IMR-90 (cell line): Measurements from ENCODE around the gene YPEL5. TPM values are rescaled to one million over a fixed set of nuclear protein-coding genes. Genes with fewer than 3 reads are reported as not detected.
A peak's percentile ranks its signal among the peaks of the same experiment; 100 is the strongest.

Experiments used
- ATAC-seq: fragments of 200-7000 bp; cut with Tn5 transposase; 2 replicates; pipeline ENCODE4 v1.9.1; 2020; ENCODE audit warnings: low read depth, mild to moderate bottlenecking, moderate library complexity
- BruUV-seq: library from RNA; stranded (reverse); fragments of 400-500 nt; replicated peaks from 2 replicates; lab custom pipeline; 2021; lab: Mats Ljungman, UMichigan
- CTCF ChIA-PET: fragments of 300-600 bp; formaldehyde crosslinking; extraction: SDS; loops from one replicate; lab custom pipeline; 2021; ENCODE audit warnings: antibody characterized with exemption; lab: Yijun Ruan, JAX
- POLR2A ChIA-PET: fragments of 300-600 bp; sonication (Branson Sonifier 250); formaldehyde crosslinking; loops from one replicate; lab custom pipeline; 2022; ENCODE audit warnings: antibody characterized with exemption; ENCODE audit not compliant: unreplicated experiment; lab: Charles Lee
- DNase-seq: peaks from one replicate; pipeline ENCODE4 v3.0.0; 2013
- H2AFZ ChIP-seq: replicated peaks from 2 replicates; pipeline ENCODE3; 2013; ENCODE audit warnings: low read length, mild to moderate bottlenecking; ENCODE audit not compliant: poor library complexity
- H2AK5ac ChIP-seq: 2 replicates; pipeline ENCODE4 v1.6.1; 2013; ENCODE audit warnings: low read depth, low read length, inconsistent platforms
- H2AK9ac ChIP-seq: replicated peaks from 2 replicates; pipeline ENCODE3; 2013; ENCODE audit warnings: mild to moderate bottlenecking, low read depth, low read length, moderate library complexity; ENCODE audit not compliant: poor library complexity
- H2BK120ac ChIP-seq: 2 replicates; pipeline ENCODE4 v1.6.1; 2013; ENCODE audit warnings: low read depth, low read length, inconsistent platforms
- H2BK15ac ChIP-seq: 3 replicates; pipeline ENCODE4 v1.6.1; 2013; ENCODE audit warnings: low read depth, low read length, inconsistent platforms
- H2BK20ac ChIP-seq: 2 replicates; pipeline ENCODE4 v1.6.1; 2013; ENCODE audit warnings: low read depth, mild to moderate bottlenecking, inconsistent platforms, low read length, moderate library complexity
- H2BK5ac ChIP-seq: 2 replicates; pipeline ENCODE4 v1.6.1; 2013; ENCODE audit warnings: mild to moderate bottlenecking, low read depth, low read length, inconsistent platforms; ENCODE audit not compliant: poor library complexity, severe bottlenecking
- H3K14ac ChIP-seq: replicated peaks from 2 replicates; pipeline ENCODE4 v1.6.1; 2013; ENCODE audit warnings: low read depth, low read length, inconsistent platforms
- H3K18ac ChIP-seq: 2 replicates; pipeline ENCODE4 v1.6.1; 2013; ENCODE audit warnings: low read depth, low read length, control low read depth
- H3K23ac ChIP-seq: 2 replicates; pipeline ENCODE4 v1.6.1; 2013; ENCODE audit warnings: low read depth, low read length, inconsistent platforms
- H3K27ac ChIP-seq: 2 replicates; pipeline ENCODE4 v1.5.1; 2013; ENCODE audit warnings: mild to moderate bottlenecking, control low read depth, low read length; ENCODE audit not compliant: insufficient read depth
- H3K27me3 ChIP-seq: 2 replicates; pipeline ENCODE4 v1.6.1; 2013; ENCODE audit warnings: low read length; ENCODE audit not compliant: control insufficient read depth, insufficient read depth
- H3K36me3 ChIP-seq: 2 replicates; pipeline ENCODE4 v1.6.1; 2013; ENCODE audit warnings: low read length, mixed read lengths; ENCODE audit not compliant: control insufficient read depth, insufficient read depth
- H3K4ac ChIP-seq: 2 replicates; pipeline ENCODE4 v1.6.1; 2013; ENCODE audit warnings: low read depth, low read length, inconsistent platforms
- H3K4me1 ChIP-seq: 2 replicates; pipeline ENCODE4 v1.6.1; 2013; ENCODE audit warnings: low read length, mixed read lengths; ENCODE audit not compliant: control insufficient read depth, insufficient read depth
- H3K4me2 ChIP-seq: 2 replicates; pipeline ENCODE4 v1.6.1; 2013; ENCODE audit warnings: low read depth, mild to moderate bottlenecking, control low read depth, low read length, moderate library complexity
- H3K4me3 ChIP-seq: 2 replicates; pipeline ENCODE4 v1.5.1; 2013; ENCODE audit warnings: low read depth, mild to moderate bottlenecking, control low read depth, low read length, moderate library complexity; ENCODE audit not compliant: insufficient read depth
- H3K56ac ChIP-seq: 2 replicates; pipeline ENCODE4 v1.6.1; 2013; ENCODE audit warnings: low read length, inconsistent platforms; ENCODE audit not compliant: insufficient read depth; ENCODE audit errors: extremely low read depth
- H3K79me1 ChIP-seq, 2 experiments: 2 replicates each; pipeline ENCODE4 v1.6.1; 2013; ENCODE audit warnings: low read length in 2 of 2, inconsistent platforms in 1 of 2, low read depth in 1 of 2
- H3K9ac ChIP-seq: 2 replicates; pipeline ENCODE4 v1.6.1; 2013; ENCODE audit warnings: low read depth, low read length, control low read depth
- H3K9me1 ChIP-seq: 2 replicates; pipeline ENCODE4 v1.6.1; 2013; ENCODE audit warnings: low read length, inconsistent platforms; ENCODE audit not compliant: insufficient read depth
- H3K9me3 ChIP-seq: 2 replicates; pipeline ENCODE4 v1.6.1; 2013; ENCODE audit warnings: low read length; ENCODE audit not compliant: control insufficient read depth, insufficient read depth
- H4K20me1 ChIP-seq: 2 replicates; pipeline ENCODE4 v1.6.1; 2013; ENCODE audit warnings: low read length, inconsistent platforms; ENCODE audit not compliant: insufficient read depth
- H4K5ac ChIP-seq: 2 replicates; pipeline ENCODE4 v1.6.1; 2013; ENCODE audit warnings: mild to moderate bottlenecking, low read depth, low read length, control low read depth
- H4K8ac ChIP-seq, 2 experiments: 2 replicates each; pipeline ENCODE4 v1.6.1; 2013; ENCODE audit warnings: low read depth in 2 of 2, low read length in 2 of 2, control low read depth in 1 of 2, inconsistent platforms in 1 of 2
- H4K91ac ChIP-seq: 2 replicates; pipeline ENCODE4 v1.6.1; 2013; ENCODE audit warnings: low read depth, low read length, inconsistent platforms; ENCODE audit not compliant: insufficient read depth
- FOS ChIP-seq: fragments of 150-350 bp; IDR thresholded peaks from 2 replicates; pipeline ENCODE4 v1.6.1; 2016; ENCODE audit warnings: low read depth, low read length
- MAFK ChIP-seq: IDR thresholded peaks from 2 replicates; pipeline ENCODE4 v1.6.1; 2012; ENCODE audit warnings: low read depth, low read length, improper control_type of control experiment
- MXI1 ChIP-seq: IDR thresholded peaks from 2 replicates; pipeline ENCODE4 v1.6.1; 2012; ENCODE audit warnings: low read depth, mild to moderate bottlenecking, low read length, moderate library complexity, borderline replicate concordance
- RAD21 ChIP-seq: IDR thresholded peaks from 2 replicates; pipeline ENCODE4 v1.6.1; 2012; ENCODE audit warnings: low read length, improper control_type of control experiment
- RFX5 ChIP-seq: IDR thresholded peaks from 2 replicates; pipeline ENCODE4 v1.8.0; 2012; ENCODE audit warnings: low read depth, mild to moderate bottlenecking, low read length, moderate library complexity
- WGBS, 2 experiments: methylation state at CpG; one replicate each; pipeline versions ENCODE4 v1.1.5 to v1.1.7; 2013; ENCODE audit warnings: missing lambda C conversion rate in 2 of 2; ENCODE audit not compliant: insufficient read length in 1 of 2; ENCODE audit errors: extremely low coverage in 2 of 2; 5-methylcytosine and 5-hydroxymethylcytosine counted together
- dilution Hi-C: fragments of 300-500 bp; cut with HindIII; formaldehyde crosslinking; loops from one replicate; pipeline ENCODE4 v1.14.3; 2018; ENCODE audit warnings: low sequenced_read_pairs; ENCODE audit not compliant: unreplicated experiment
- in situ Hi-C: fragments of 300-500 bp; cut with MboI; formaldehyde crosslinking; loops from 3 replicates; pipeline ENCODE4 v1.14.3; 2019; ENCODE audit warnings: low sequenced_read_pairs, inconsistent platforms, mixed read lengths
- intact Hi-C: fragments of 100-400 bp; cut with micrococcal nuclease; formaldehyde crosslinking; loops from 2 replicates; pipeline ENCODE4 v1.10.0; 2022
- polyA plus RNA-seq, 3 experiments: library from polyadenylated mRNA; depleted of rRNA; stranded (reverse); fragments of >200 nt; gene quantifications; 2 replicates each; pipeline ENCODE4 v1.2.3, GENCODE V29; 2012; ENCODE audit warnings: low replicate concordance in 1 of 3
- total RNA-seq: library from RNA; depleted of rRNA; stranded (reverse); fragments of >200 nt; gene quantifications from 2 replicates; pipeline ENCODE4 v1.2.3, GENCODE V29; 2012
- TF ChIP-seq, protein P1 (sequence below): fragments of 150-350 bp; IDR thresholded peaks from 2 replicates; pipeline ENCODE4 v1.6.1; 2016; ENCODE audit warnings: low read depth, mild to moderate bottlenecking, low read length, moderate library complexity, borderline replicate concordance

Gene YPEL5
- total and polyA plus RNA-seq, 2 of the 4 experiments (the other 2 are of a cell fraction) = 40.7 to 62.6 TPM

DNA sequence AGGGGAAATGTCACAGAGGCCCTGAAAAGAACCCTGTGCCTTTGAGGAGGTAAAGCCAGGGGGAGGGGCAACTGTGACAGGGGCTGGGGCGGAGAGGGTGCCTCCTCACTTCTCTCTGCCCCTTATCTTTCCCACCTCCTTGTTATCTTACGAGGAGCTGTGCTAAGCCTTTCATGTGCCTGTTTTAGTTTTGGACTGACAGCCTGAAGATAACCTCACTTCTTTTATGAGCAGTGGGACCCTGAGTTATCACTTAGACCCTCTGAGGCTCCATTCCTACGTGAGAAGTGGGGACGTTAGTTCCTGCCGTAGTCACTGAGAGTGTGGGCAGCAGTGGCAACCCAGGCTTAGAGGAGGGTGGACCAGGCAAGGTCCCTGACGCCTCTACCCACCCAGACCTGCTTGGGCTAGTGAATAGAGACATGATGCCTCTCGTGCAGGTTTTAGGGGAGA is 45.0 kb downstream of the YPEL5 start:
- H3K79me1 ChIP-seq = no peaks in the 10 kb centered on the region
- H3K9ac ChIP-seq = no peak overlapping the region
- H3K23ac ChIP-seq = no peak overlapping the region
- dilution Hi-C loops (no loop called here), in situ Hi-C loops (no loop called here), intact Hi-C loops (no loop called here)
- peak overlapping the region in 1 of 2 experiments; percentile 88; a peak in 2 of 4 replicates for H4K8ac ChIP-seq
- WGBS, 2 experiments = no CpG with 5 or more reads among the region's 7 CpGs
- H4K20me1 ChIP-seq = no peaks in the 10 kb centered on the region
- no peak for ATAC-seq
- H3K27ac ChIP-seq = peak overlapping the region; percentile 27; the same call in 1 of the 2 replicates
- H2BK20ac ChIP-seq = no peak overlapping the region
- no peaks in the 10 kb centered on the region for H3K36me3 ChIP-seq
- no peak overlapping the region for H3K4ac ChIP-seq
- peaks cover 4% of the 10 kb centered on the region; the same call in 1 of the 2 replicates for H3K9me1 ChIP-seq
- H4K91ac ChIP-seq = peak overlapping the region; percentile 16; the same call in 1 of the 2 replicates
- no peak overlapping the region for H2AK9ac ChIP-seq
- DNase-seq = no peak
- H3K56ac ChIP-seq = no peak overlapping the region
- POLR2A ChIA-PET = no interaction called here
- no TSS peak for BruUV-seq
- no peaks in the 10 kb centered on the region for H3K9me3 ChIP-seq
- H3K4me2 ChIP-seq = no peak overlapping the region
- H2AK5ac ChIP-seq = peak overlapping the region; percentile 59; the same call in 1 of the 2 replicates
- H4K5ac ChIP-seq = no peak overlapping the region; the same call in 1 of the 2 replicates
- H2BK5ac ChIP-seq = no peak overlapping the region
- peak overlapping the region; percentile 60; the same call in 1 of the 2 replicates for H3K18ac ChIP-seq
- peaks cover 9% of the 10 kb centered on the region for H3K4me1 ChIP-seq
- no peak overlapping the region for H3K14ac ChIP-seq
- H3K4me3 ChIP-seq = no peak overlapping the region
- CTCF ChIA-PET = interaction anchor here (0.9 kb wide), 1 partner anchor 13 kb away, joined by 3 read pairs; no protein-coding TSS in a partner anchor
- TF ChIP-seq MAFK (no peak), RAD21 (no peak), RFX5 (no peak), MXI1 (no peak), FOS (no peak)
- TF ChIP-seq, protein P1, sequence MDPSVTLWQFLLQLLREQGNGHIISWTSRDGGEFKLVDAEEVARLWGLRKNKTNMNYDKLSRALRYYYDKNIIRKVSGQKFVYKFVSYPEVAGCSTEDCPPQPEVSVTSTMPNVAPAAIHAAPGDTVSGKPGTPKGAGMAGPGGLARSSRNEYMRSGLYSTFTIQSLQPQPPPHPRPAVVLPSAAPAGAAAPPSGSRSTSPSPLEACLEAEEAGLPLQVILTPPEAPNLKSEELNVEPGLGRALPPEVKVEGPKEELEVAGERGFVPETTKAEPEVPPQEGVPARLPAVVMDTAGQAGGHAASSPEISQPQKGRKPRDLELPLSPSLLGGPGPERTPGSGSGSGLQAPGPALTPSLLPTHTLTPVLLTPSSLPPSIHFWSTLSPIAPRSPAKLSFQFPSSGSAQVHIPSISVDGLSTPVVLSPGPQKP = no peak
- H2AFZ ChIP-seq = no peak overlapping the region
- H3K27me3 ChIP-seq = peaks cover 1% of the 10 kb centered on the region
- no peak overlapping the region for H2BK120ac ChIP-seq
- no peak overlapping the region; the same call in 2 of the 3 replicates for H2BK15ac ChIP-seq
